ENCODE measurements around the gene PLEKHG2.

The PLEKHG2 gene

DNA sequence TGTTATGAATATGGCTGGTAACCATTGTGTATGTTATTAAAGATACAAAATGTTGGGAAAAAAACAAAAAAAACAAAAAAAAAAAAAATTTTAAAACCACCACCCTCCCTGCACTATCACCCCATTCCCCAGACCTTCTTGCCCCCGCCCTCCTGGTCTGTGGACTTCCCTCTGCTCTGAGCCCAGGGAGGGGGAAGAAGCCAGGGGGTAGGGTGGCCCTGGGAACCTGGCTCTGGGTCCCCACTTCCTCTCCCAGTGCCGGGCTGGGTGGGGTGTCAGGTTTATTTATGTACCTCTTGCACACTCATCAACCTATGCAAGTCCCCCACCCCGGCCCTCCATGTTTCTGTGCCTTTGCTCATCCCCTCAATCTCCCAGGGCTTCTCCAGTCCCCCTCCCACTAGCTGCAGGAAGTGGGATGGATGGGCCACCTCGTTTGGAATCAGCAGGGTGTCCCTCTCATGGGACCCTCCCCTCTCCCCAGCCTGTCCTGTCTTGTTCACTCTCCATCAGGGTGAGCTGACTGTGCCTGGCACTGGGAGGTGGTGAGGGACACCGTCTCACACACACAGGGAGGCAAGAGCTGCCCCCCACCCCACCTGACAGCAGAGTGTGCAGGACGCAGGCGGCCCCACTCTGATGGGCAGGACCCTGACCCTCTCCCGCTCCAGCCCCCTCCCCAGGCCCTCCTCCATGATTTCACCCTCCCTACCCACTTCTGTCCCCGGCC, 27.5 kb upstream of the PLEKHG2 start:
- DNase-seq (ENCODE audit: low read depth): no peak

DNA sequence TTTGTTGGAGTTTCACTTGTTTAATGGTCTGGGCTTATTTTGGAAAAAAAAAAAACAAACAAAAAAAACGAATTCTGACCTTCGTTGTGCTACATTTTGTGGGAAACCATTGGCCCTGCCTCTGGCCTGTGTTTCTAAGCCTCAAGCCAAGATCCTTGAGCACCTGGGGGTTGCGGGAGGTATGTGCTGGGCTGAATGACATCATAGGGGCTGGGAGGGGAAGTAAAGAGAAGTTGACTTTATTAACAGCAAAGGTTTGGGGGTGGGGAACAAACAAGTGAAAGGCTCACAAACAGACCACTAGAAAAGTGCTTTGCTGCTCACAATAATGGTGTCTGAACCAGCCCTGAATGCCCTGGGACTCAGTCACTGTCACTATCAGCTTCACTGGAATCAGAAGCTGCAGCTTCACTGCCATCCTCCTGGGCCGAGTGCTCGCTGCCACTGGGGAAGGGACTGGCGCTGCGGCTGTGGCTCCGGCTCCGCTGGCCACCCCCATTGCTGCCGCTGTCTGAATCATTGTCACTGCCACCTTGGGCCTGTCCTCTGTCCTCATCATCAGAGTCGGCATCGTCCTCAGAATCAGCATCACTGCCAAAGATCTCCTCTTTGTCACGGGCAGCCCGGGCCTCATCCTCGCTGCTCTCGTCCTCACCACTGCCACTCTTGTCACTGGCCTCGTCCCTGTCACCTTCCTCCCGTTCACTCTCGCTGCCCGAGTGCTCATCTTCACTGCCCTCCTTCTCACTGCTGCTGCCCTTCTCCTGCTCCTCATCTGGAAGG, 26.6 kb upstream of the PLEKHG2 start:
- no peak for DNase-seq (ENCODE audit: low read depth)

DNA sequence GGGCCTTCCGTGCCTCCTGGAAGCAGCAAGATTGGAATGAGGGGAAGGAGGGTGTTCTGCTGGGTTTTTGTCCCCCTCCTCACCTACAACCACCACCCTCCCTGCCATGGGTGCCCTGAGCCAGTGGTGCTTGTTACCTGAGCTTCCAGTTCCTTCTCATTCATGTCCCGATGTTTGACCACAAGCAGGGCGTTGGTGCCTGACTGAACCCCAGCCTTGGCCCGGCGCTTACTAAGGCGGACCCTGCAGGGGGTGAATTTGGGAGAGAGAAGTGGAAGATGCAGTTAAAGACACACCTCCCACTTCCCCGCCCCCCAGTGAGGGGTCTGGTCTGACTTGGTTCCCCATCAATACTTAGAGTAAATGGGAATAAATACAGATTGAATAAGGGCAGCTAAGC, 25.9 kb upstream of the PLEKHG2 start:
- no peak for DNase-seq (ENCODE audit: low read depth)

DNA sequence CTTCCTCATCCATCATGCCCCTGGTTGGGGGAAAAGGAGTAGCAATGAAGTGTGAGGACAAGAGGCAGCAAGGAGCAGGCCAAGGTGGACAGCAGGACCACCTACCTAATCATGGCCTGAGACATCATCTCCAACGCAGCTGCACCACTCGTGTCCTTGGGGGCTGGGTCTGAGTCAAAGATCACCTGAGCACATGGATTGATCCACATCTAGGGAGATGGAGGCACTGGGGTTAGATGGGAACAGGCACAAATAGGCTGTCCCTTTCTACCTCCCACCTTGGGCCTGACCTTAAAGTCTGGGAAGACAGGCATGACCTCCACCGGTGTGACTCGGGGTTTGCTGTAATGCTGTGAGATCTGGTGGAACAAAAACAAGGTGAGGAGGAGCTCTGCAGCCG, 23.8 kb upstream of the PLEKHG2 start:
- no peak for DNase-seq (ENCODE audit: low read depth)

DNA sequence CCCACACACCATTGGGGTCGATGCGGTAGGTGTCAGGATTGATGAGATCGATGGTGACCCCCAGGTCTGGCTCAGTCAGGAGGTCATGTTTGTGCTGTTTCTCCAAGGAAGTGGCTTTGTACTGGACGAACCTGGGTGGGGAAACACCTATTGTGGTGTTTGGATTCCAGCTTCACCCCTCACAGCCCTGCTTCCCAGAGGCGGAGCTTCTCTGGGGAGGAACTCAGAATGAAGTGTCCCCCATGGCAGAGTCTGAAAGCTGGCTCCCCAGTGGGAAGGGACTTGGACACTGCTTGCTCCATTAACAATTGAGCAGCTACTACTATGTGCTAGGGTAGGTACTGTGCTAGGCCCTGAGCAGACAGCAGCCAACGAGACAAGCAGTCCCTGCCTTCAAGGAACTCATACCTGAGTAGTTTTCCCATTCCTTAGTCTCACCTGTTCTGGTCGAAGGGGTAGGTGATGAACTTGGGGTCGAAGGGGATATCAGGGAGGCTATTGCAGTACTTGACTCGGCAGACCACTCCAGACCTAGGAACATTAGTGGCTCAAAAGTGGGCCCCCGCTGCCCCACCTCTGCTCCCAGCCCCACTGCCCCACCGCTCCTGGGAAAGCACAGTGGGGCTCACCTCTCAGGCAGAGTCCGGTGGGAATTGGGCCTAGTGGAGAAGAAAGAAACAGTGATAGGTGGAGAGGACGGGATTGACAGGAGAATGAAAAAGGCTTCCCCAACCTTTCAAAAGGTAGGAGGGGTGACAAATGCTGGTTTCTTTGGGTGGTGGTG, 22.6 kb upstream of the PLEKHG2 start:
- no peak for DNase-seq (ENCODE audit: low read depth)

DNA sequence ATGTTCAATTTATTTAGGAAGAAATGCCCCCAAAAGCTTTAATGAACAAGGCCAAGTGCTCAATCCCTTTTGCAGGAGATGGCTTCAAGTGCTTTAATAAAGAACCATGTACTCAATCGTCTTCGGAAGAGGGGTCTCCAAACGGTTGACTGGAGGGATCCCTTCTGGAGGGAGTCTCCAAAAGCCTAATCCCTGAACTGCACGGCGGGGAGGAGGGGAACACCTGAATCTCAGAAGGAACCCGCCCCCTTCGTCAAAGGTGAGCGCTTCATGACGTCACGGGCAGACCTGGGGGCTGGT, 22.1 kb upstream of the PLEKHG2 start:
- DNase-seq (ENCODE audit: low read depth): no peak

DNA sequence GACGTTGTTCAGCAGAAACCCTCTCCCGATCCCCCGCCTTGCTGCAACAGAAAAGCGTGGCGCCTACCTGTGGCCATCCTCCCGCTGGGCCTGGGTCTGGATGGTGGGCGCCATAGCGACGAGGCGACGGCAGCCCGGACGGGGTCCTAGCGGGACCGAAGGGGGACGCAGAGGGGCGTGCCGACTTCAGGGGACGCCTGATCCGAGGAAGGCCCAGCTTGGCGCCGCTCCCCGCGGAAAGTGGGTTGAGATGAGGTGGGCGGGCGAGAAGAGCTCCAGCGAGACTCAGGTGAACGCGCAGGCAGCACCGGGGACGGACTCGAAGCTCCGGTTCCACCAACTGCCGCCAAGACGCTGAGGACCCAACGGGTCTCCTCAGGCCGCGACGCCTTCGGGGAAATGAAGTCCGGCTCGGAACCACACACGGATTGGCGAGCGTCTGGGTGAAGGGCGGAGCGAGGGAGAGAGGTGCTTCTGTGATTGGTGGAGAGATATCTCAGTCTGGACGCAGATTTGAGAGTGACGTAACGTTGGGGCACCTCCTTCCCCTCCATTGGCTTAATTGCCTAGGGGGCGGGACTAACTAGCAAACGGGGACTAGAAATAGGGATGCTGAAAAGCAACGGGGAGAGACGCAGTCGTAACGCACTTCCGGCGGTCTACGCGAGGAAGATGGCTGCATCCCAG, 21.6 kb upstream of the PLEKHG2 start, which contains the start of the genes MED29 and PAF1:
MED29 (plus strand) TSS at position 628 of the 687 bp plus-strand sequence; CDS start at position 673, 45 bp downstream.
PAF1 (minus strand) TSS at position 356 of the 687 bp plus-strand sequence; CDS start at position 114, 242 bp downstream.
- DNase-seq (ENCODE audit: low read depth): peak; percentile 93

DNA sequence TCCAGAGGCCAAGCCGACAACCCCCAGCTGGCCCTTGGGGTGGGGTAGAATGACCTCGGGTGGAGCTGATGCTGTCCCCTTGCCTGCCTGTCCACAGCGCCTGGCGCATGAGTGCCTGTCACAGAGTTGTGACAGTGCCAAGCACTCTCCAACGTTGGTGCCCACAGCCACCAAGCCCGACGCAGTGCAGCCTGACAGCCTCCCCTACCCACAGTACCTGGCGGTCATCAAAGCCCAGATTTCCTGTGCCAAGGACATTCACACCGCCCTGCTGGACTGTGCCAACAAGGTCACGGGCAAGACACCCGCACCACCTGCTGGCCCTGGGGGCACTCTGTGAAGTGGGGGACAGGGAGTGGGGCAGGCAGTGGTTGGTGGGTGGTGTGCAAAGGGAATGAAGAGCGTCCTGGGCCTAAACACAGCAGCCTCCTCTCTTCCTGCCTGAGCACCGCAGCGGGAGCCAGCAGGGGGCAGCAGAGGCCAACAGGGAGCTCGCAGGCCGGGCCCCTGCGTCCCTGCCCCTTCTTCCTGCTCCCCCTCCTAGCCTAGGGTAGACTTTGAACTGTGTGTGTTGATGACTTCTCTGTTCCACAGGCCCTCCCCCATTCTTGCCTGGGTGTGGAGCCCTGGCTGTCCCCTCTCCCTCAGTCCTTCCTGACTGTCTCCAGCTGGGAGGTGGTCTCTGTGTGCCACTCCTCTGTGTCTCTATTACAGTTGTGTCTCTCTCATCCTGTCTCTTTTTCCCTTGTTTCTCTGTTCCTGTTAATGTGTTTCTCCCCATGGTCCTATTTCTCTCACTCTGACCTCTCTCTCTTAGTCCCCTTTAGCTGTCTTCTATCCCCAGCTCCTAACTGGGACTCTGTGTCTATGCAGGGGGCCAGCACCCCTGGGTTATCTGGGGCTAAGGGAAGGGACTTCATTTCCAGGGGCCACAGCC, 14.8 kb upstream of the PLEKHG2 start:
- peak; percentile 89 for DNase-seq (ENCODE audit: low read depth)

DNA sequence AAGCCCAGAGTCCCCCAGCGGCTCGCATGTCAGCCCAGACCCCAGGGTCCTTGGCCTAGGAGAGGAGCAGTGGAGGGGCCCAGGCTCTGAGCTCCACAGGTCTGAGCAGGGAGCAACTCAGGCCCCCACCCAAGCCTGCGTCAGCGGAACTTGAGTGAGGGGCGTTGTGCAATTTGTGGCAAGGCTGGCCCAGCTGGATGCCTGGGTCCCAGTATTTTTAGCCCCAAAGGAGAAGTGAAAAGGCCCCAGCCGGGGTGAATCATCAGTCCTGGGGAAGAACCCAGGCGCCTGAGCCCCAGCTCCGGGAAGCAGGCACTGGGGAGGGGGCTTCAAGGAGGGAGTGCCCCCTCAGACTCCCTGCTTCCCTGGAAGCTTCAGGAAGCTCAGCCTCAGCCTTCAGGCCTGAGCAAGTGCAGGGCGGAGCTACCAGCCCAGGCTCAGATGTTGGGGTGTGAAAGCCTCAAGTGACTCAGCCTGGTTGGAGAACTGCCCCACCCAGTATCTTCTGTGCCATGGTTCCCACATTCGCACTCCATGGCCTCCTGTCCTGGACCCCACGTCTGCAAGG, 14.1 kb upstream of the PLEKHG2 start:
- peak; percentile 41 for DNase-seq (ENCODE audit: low read depth)

DNA sequence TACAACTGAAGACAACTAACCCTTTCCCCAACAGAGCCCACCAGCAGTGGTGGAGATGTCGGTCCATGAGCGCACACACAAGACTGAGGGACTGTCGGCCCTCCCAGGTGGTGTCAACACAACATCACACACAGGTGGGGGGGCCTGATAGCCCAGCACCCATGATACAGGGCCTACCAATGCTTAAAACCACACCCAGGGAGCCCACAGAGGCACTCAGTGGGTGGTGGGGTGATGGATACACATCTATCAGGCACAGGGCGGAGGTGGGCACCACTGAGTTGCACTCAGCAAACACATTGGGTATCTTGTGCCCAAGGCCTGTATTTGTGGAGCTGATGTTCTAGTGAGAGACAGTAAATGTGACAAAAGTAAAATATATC, 12.8 kb upstream of the PLEKHG2 start:
- no peak for DNase-seq (ENCODE audit: low read depth)

DNA sequence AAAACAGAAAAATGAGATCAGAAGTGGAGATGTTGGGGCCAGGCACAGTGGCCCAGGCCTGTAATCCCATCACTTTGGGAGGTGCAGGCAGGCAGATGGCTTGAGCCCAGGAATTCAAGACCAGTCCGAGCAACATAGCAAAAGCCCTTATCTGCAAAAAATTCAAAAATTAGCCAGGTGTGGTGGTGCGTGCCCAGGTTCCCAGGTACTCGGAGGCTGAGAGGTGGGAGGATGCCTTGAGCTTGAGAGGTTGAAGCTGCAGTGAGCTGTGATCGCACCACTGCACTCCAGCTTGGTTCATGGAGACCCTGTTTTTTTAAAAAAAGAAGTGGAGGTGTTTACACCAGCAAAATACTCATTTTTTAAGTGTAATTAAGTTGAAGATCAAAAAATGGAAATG, 12.4 kb upstream of the PLEKHG2 start:
- no peak for DNase-seq (ENCODE audit: low read depth)

DNA sequence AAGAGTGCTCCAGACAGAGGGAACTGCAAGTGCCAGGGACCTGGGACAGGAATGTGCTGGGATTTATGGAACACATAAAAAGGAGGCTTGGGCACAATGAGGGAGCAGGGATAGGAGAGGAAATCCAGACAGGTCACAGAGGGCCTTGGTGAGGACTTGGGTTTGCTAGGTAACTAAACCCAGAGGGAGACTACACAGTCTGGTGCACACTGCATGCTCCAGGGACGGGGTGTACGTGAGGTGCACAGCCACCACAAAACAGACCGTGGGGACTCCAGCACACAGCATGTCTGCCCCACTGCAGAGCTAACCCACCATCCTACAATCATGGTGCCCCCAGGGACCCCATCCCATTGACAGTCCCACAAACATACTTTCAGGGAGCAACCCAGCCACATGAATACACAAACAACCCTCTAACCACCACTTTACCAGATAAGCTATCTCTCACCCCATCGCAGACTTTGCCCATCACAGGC, 11.4 kb upstream of the PLEKHG2 start:
- no peak for DNase-seq (ENCODE audit: low read depth)

DNA sequence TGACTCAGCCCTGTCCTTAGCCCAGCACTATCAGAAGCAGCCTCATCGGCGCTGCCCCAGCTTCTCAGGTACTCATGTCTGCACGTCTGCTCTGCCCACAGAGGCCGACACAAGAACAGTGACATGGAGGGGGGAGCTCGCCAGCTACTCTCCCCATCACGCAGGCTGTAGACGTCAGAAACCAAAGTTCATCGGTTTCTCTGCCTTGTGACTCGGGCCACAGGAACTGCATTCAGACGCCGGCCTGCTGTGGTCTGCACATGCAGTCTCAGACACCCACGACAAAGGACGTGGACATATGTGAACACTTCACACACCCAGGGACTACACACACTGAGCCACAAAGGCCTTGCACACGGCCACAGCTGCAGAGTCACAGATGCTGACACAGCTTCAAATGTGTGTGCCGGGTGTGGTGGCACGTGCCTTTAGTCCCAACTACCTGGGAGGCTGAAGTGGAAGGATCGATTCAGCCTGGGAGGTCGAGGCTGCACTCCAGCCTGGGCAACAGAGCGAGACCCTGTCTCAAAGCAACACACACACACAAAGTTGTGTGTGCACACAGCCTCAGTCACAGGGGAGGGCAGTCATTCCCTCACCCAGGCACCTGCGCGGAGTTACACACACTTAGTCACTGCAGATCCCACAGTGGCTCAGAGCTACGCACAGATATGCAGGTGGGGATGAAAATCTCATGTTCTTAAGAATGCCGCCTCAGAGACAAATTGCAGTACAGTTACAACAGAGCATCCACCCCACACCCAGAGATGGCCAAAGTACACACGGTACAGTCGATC, 10.7 kb upstream of the PLEKHG2 start:
- DNase-seq (ENCODE audit: low read depth): peak; percentile 70

DNA sequence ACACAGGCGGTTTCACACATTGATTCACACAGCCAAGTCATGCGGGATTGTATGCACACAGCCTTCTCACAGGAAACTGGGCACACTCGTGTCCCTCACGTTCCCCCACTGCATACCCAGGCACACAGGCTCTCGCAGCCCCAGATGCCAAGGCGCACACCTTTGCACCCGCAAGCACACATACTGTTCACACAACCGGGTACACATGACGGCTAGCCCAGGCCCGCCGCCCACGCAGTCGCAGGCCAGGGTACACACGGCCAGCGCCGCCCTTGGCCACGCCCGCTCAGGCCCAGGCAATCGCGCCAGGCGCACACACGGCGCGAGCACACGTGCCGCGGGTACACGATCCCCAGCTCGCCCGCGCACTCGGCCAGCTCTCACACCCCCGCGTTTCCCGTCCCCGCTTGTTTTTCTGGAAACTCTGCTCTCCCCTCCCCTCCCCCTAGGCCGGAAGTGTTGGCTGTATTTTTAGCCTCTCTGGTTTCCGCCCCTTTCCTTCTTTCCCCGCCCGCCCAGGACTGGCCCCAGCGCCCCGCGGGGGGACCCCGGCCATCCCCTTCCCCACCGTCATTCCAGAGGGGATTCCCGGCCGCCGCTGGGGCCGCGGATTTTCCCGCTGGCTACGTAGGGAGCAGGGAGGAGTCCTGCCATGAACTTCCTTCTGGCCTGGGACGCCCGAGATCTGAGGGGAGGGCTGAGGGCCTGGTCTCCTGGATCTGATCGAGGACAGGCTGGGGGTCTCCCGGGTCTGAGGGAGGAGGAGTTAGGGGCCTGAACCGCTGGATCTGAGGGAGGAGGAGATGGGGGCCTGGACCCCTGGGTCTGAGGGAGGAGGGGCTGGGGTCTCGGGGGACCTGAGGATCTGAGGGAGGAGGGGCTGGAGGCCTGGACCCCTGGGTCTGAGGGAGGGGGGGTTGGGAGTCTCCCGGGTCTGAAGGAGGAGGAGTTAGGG, 9.8 kb upstream of the PLEKHG2 start:
- DNase-seq (ENCODE audit: low read depth): peak; percentile 78

DNA sequence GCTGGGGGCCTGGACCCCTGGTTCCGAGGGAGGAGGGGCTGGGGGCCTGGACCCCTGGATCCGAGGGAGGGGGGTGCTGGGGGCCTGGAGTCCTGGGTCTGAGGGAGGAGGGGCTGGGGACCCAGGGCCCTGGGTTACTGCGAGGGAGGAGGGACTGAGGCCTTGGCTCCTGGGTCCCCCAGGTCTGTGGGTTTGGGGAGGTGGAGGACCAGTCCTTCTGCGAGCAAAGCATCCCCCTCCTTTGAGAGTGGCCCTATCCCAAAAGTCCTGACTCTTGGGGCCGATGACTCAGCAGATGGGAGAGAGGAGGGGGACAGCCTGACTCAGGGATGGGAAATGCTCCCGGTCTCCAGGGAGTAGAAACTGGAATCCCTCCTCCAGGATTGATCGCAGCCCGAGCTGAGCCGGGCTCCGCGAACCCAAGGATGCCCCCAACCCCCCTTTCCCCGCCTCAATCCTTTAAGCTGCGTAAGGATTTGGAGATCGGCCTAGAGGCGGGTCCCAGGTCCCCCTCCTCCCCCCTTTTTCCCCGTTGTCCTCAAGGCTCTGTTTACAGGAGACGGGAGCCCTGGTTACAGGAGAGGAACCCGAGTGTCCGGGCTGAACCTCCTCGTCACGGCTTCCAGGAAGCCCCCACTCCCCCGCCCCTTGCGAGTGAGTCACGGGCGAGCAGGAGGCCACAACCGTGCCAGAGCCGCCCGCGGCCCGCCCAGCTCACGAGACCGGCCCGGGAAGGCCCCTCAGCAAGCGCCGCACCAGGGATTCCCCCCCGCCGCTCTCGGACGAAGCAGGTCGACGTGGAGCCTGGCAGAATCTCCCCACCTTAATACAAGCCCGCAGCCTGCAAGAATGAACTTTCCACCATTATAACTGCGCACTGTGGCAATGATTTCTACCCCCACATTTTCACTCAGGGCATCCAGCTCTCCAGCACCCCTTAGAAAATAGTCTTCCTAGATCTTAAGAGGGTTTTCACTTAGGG, 8.8 kb upstream of the PLEKHG2 start:
- DNase-seq (ENCODE audit: low read depth): peak; percentile 98

DNA sequence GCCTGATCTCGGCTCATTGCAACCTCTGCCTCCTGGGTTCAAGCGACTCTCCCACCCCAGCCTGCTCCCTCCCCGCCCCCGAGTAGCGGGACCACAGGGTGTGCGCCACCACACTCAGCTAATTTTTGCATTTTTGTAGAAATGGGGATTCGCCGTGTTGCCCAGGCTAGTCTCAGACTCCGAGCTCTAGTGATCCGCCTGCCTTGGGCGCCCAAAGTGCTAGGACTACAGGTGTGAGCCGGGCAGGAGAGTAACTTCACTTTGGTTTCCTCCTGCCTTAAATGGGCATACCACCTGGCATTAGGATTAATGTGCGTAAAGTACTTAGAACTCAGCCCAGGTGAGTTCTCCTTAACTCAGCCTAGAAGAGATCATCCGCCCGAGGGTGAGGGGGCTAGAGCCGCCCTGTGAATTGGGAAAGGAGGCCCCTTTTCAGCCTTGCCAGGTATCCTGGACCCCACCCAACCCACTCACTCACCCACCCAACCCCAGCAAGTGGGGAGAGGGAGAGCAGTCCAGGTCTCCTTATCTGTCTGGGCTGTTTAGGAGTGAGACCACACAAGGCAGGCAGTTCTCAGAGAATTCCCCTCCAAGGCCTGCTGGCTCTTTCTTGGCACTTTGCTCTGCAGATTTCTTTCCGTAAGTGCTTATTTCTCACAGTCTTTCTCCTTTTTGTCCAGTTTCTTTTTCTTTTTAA, 7.1 kb upstream of the PLEKHG2 start:
- DNase-seq (ENCODE audit: low read depth): no peak
